CD4-positive, alpha-beta T cell treated with Interleukin-17A for 4 hours (primary cell): ENCODE results near the gene STON2.
A peak's percentile ranks its signal among the peaks of the same experiment; 100 is the strongest.
"Not testable (repeated sequence)": the region's sequence is repeated elsewhere in the genome, so short reads cannot be mapped to it uniquely, and the experiment has no call there.

Experiments used
- DNase-seq: peaks from one replicate; pipeline ENCODE4 v3.0.0-alpha.2; 2020; ENCODE audit warnings: mixed read lengths

Gene STON2

DNA sequence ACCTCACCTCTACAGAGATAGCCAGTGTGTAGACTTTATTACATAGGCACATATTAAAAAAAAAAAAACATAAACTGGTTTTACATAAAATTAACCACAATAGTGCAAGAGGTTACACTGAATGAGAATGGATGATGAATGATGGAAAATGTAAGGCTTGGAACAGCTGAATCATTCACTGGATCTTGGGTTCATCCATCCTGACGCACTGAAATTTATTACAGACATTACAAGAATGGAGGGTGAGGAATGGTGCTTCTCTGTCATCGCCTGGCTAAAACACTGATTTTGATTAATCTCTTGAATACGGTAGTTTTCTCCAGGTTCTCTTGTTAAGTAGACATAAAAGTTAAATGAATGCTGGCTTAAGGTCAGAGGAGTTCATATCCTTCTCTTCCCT lies 139.4 kb downstream of the STON2 start:
- DNase-seq, result no peak

DNA sequence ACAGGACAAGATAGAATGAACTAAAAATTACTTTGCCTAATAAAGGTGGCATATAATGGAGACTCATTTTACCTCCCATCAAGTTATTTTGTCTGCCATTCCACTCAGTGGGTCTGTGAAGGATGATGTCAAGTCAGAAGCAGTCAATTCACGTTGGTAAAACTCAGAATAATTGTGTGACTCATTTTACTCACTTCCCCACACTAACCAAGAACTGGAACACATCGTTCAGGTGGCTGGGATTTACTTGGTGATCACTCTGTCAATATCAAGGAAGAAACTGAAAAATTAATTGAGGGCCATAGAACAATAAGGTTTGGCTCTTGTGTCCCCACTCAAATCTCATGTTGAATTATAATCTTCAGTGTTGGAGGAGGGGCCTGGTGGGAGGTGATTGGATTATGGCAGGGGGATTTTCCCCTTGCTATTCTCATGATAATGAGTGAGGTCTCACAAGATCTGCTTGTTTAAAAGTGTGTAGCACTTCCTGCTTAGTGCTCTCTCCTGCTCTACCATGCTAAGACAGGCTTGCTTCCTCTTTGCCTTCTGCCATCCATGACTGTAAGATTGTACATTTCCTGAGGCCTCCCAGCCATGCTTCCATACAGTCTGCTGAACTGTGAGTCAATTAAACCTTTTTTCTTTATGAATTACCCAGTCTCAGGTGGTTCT lies 143.7 kb downstream of the STON2 start:
- DNase-seq, result no peak

GRCh38 chr14:81252278-81252677 lies 147.8 kb downstream of the STON2 start:
- DNase-seq, result no peak

GRCh38 chr14:81247271-81247766 lies 152.8 kb downstream of the STON2 start:
- no peak for DNase-seq

- DNase-seq, result no peak
These were observed 153.5 kb downstream of the STON2 start for GRCh38 chr14:81246461-81247270.

GRCh38 chr14:81245771-81246170 lies 154.4 kb downstream of the STON2 start:
- no peak for DNase-seq

DNA sequence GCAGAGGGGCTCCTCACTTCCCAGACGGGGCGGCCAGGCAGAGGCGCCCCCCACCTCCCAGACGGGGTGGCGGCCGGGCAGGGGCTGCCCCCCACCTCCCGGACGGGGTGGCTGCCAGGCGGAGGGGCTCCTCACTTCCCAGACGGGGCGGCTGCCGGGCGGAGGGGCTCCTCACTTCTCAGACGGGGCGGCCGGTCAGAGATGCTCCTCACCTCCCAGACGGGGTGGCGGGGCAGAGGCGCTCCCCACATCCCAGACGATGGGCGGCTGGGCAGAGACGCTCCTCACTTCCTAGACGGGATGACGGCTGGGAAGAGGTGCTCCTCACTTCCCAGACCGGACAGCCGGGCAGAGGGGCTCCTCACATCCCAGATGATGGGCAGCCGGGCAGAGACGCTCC lies 155.7 kb downstream of the STON2 start:
- DNase-seq, result not testable (repeated sequence)

GRCh38 chr14:81243499-81243898 lies 156.6 kb downstream of the STON2 start:
- no peak for DNase-seq

- not testable (repeated sequence) for DNase-seq
These were observed 163.3 kb downstream of the STON2 start for GRCh38 chr14:81236849-81237248.

DNA sequence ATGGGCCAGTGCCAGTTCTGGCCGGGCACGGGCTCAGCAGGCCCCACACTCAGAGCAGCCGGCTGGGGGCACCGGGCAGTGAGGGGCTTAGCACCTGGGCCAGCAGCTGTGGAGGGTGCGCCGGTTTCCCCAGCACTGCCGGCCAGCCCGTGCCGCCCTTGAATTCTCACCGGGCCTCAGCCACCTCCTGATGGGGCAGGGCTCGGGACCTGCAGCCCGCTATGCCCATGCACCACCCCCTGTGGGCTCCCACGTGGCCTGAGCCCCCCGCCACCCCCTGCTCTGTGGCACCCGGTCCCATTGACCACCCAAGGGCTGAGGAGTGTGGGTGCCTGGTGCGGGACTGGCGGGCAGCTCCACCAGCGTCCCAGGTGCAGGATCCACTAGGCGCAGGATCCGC lies 164.0 kb downstream of the STON2 start:
- DNase-seq, result no peak

- DNase-seq, result no peak
These were observed 165.0 kb downstream of the STON2 start for GRCh38 chr14:81235096-81235495.

DNA sequence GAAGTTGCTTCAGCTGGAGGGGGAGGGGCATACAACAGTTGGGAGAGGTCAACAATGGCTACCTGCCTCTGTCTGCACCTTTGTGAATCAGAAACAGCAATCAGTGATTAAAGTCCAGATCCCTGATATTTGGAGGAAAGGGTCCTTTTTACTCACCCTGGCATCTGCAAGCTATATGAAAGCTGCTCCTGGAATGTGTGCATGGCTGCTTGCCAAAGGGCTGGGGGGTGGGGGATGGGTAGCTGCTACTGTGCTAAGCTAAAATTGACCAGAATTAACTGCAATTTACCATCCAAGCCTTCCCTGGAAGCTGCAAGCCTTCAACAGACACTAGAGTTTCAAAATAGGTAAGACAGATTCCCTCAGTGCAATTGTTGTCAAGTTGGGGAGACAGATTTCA lies 165.8 kb downstream of the STON2 start:
- DNase-seq, result no peak

- no peak for DNase-seq
These were observed 166.5 kb downstream of the STON2 start for GRCh38 chr14:81233615-81234014.

DNA sequence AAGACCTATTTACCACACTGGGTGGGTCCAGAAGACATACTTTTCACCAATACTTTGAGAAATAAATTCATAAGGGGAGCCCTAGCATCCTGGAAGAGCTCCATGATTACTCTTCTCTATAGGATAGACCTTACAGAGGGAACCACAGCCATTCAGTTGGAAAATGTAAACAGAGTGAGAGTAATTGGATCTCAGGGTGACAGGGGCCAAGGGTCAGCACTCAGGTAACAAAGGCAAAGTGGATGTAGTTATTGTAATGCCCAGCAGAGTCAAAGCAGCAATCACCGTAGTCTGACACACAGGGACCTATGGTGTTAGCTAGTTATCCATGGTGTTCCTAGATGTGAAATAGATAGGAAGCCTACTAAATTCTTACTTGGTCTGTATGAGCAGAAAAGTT lies 168.6 kb downstream of the STON2 start:
- DNase-seq, result no peak

GRCh38 chr14:81224222-81224621 lies 175.9 kb downstream of the STON2 start:
- no peak for DNase-seq

- DNase-seq, result not testable (repeated sequence)
These were observed 176.3 kb downstream of the STON2 start for GRCh38 chr14:81223788-81224187.

- no peak for DNase-seq
These were observed 177.4 kb downstream of the STON2 start for GRCh38 chr14:81222691-81223090.

DNA sequence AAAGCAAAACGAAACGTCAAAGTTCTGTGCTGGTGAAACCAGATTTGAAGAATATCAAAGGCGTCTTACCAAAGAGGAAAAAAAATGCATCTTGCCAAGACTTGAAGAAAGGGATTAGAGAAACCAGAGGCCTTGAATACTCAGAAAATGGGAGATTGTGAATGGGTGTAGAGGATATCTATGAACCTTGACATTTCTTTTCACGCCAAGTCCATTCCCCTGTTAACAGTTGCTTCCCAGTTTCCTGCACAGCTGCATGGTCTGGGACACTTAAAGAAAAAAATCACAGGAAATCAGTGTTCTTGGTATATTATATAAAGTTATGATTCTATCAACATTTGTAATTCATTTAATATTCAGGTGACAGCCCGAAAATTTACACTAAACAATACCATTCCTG lies 178.0 kb downstream of the STON2 start:
- no peak for DNase-seq

DNA sequence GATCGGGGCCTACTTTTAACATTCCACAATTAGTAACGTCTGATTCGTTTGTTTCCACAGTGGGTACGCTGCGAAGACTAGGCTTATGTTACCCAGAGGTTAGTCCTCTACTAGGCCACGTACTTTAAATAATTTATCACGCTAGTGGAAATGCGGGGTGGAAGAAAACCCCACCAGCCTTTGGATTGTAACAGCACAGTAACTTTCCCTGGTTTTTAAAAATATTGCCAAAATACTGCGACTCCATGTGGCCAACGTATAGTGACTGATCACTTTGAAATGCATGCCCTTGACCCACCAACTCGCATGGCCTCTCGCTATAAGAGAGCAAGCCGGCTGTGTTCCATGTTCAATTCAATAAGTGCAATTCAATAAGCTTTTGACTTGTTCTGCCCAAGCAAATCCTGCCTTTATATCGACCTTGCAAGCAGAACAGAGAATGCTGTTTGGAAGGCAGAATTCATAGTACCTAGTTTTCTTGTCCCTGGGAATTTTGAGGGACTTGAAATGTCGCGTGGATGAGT lies 178.5 kb downstream of the STON2 start:
- no peak for DNase-seq

DNA sequence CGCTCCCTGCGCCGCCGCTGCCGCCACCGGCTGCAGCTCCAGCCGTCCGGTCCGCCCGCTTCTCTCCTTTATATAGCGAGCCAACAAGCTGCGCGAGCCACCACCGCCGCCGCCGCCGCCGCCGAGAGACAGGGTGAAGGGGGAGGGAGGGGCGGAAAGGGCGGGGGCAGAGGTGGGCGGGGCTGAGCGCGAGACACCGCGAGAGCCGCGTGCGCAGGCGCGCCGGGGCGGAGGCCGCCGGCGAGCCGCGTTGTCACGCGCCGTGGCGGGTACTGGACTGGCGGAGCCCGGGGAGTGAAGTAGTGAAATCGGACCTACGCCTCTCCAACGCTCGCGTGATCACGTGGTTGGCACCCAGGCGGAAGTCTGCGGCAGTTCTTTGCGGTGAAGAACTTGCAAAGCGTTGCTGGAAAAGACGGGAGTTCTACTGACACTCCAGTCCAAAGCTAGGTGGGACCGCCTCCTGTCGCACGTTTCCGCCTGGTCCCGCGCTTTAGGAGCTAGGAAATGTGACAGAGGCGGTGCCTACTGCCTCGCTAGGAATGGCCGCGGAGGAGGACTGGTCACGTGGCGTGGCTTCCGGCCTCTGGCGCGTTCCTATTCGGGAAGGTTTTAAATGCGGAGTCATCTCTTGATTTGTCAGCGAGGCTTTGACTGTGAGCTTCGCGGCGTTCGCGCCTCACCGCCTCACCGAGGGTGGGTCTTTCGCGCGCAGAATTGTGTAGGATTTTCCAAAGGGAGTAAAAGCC lies 179.1 kb downstream of the STON2 start, which contains the start of gene GTF2A1:
GTF2A1 (minus strand) TSS at position 130 of the 749 bp plus-strand sequence. CDS start 441 bp downstream, outside the sequence.
- peak; percentile 96 for DNase-seq

- DNase-seq, result no peak
These were observed 179.6 kb downstream of the STON2 start for GRCh38 chr14:81220580-81220829.

GRCh38 chr14:81219759-81220579 lies 180.2 kb downstream of the STON2 start:
- peak; percentile 53 for DNase-seq
